WTC11 (cell line): ENCODE data around the gene UVRAG. TPM values are rescaled to one million over a fixed set of nuclear protein-coding genes. Genes with fewer than 3 reads are reported as not detected.

Experiments
- ATAC-seq: fragments of 200-7000 bp; cut with Tn5 transposase; 2 replicates; pipeline ENCODE4 v1.10.0; 2021; ENCODE audit warnings: mild to moderate bottlenecking, moderate library complexity
- CTCF ChIA-PET: fragments of 300-600 bp; sonication (Branson Sonifier 250); formaldehyde crosslinking; loops from one replicate; lab custom pipeline; 2021; ENCODE audit warnings: antibody characterized with exemption; lab: Charles Lee
- POLR2A ChIA-PET: fragments of 350-600 bp; sonication (Branson Sonifier 250); formaldehyde crosslinking; loops from one replicate; lab custom pipeline; 2021; ENCODE audit warnings: antibody characterized with exemption; lab: Charles Lee
- DNase-seq: peaks from one replicate; pipeline ENCODE4 v3.0.0; 2021; ENCODE audit warnings: low spot score
- H3K27ac Mint-ChIP-seq: 2 replicates; pipeline ENCODE4 v1.8.0; 2021; ENCODE audit warnings: mixed read lengths
- H3K27me3 Mint-ChIP-seq: 2 replicates; pipeline ENCODE4 v1.8.0; 2021; ENCODE audit warnings: low read depth, mild to moderate bottlenecking, moderate library complexity, mixed read lengths
- H3K36me3 Mint-ChIP-seq: 2 replicates; pipeline ENCODE4 v1.8.0; 2021; ENCODE audit warnings: mixed read lengths
- H3K4me1 Mint-ChIP-seq: 2 replicates; pipeline ENCODE4 v1.8.0; 2022; ENCODE audit warnings: mixed read lengths
- H3K4me3 Mint-ChIP-seq: 2 replicates; pipeline ENCODE4 v1.8.0; 2021; ENCODE audit warnings: mild to moderate bottlenecking, moderate library complexity, mixed read lengths
- H3K9me3 Mint-ChIP-seq: 2 replicates; pipeline ENCODE4 v1.8.0; 2021; ENCODE audit warnings: mixed read lengths
- ATF1 ChIP-seq: sonication (generic); formaldehyde crosslinking; IDR thresholded peaks from 2 replicates; pipeline ENCODE4 v1.8.1; 2023; ENCODE audit warnings: mild to moderate bottlenecking, moderate library complexity, missing genetic modification reagents
- CREB1 ChIP-seq: sonication (generic); formaldehyde crosslinking; IDR thresholded peaks from 2 replicates; pipeline ENCODE4 v1.8.0; 2023; ENCODE audit warnings: mild to moderate bottlenecking, missing genetic modification reagents
- ELF4 ChIP-seq: sonication (generic); formaldehyde crosslinking; IDR thresholded peaks from 2 replicates; pipeline ENCODE4 v1.8.1; 2022; ENCODE audit warnings: low read depth, mild to moderate bottlenecking, moderate library complexity, missing genetic modification reagents
- GTF2I ChIP-seq: fragments of 250-450 bp; sonication (Bioruptor Pico); conservative IDR thresholded peaks from 2 replicates; pipeline ENCODE4 v1.4.0; 2021; ENCODE audit warnings: mild to moderate bottlenecking
- IRF2 ChIP-seq: sonication (generic); formaldehyde crosslinking; IDR thresholded peaks from 2 replicates; pipeline ENCODE4 v1.8.0; 2022; ENCODE audit warnings: low read depth, missing genetic modification reagents, borderline replicate concordance
- JAZF1 ChIP-seq: fragments of 250-450 bp; sonication (Bioruptor Pico); IDR thresholded peaks from 2 replicates; pipeline ENCODE4 v1.9.0; 2021; ENCODE audit warnings: moderate library complexity, mild to moderate bottlenecking, inconsistent platforms
- MYBL2 ChIP-seq: sonication (generic); formaldehyde crosslinking; IDR thresholded peaks from 2 replicates; pipeline ENCODE4 v1.8.1; 2023; ENCODE audit warnings: mild to moderate bottlenecking, moderate library complexity, missing genetic modification reagents
- NFE2L1 ChIP-seq: sonication (generic); formaldehyde crosslinking; IDR thresholded peaks from 2 replicates; pipeline ENCODE4 v1.8.1; 2023; ENCODE audit warnings: missing genetic modification reagents
- NFYB ChIP-seq: sonication (generic); formaldehyde crosslinking; conservative IDR thresholded peaks from 2 replicates; pipeline ENCODE4 v1.8.0; 2022; ENCODE audit warnings: low read depth, missing genetic modification reagents
- PRRX2 ChIP-seq: fragments of 250-450 bp; sonication (Bioruptor Pico); IDR thresholded peaks from 2 replicates; pipeline ENCODE4 v1.8.0; 2021; ENCODE audit warnings: mild to moderate bottlenecking
- RELA ChIP-seq: sonication (generic); formaldehyde crosslinking; IDR thresholded peaks from 2 replicates; pipeline ENCODE4 v1.8.1; 2022; ENCODE audit warnings: missing genetic modification reagents, mild to moderate bottlenecking, borderline replicate concordance
- SMAD3 ChIP-seq: sonication (generic); formaldehyde crosslinking; IDR thresholded peaks from 2 replicates; pipeline ENCODE4 v1.8.0; 2022; ENCODE audit warnings: missing genetic modification reagents, mild to moderate bottlenecking, borderline replicate concordance
- TCF7 ChIP-seq: sonication (generic); formaldehyde crosslinking; IDR thresholded peaks from 2 replicates; pipeline ENCODE4 v1.8.0; 2022; ENCODE audit warnings: mild to moderate bottlenecking, low read depth, missing genetic modification reagents, moderate library complexity
- TP53 ChIP-seq: sonication (generic); formaldehyde crosslinking; IDR thresholded peaks from 2 replicates; pipeline ENCODE4 v1.8.1; 2023; ENCODE audit warnings: mild to moderate bottlenecking, missing genetic modification reagents
- ZNF138 ChIP-seq: sonication (generic); formaldehyde crosslinking; conservative IDR thresholded peaks from 2 replicates; pipeline ENCODE4 v1.8.1; 2022; ENCODE audit warnings: mild to moderate bottlenecking, moderate library complexity, missing genetic modification reagents
- ZNF317 ChIP-seq: sonication (generic); formaldehyde crosslinking; IDR thresholded peaks from 2 replicates; pipeline ENCODE4 v1.8.1; 2023; ENCODE audit warnings: low read depth, mild to moderate bottlenecking, moderate library complexity, missing genetic modification reagents, borderline replicate concordance
- total RNA-seq: library from RNA; stranded (reverse); gene quantifications from 3 replicates; pipeline ENCODE4 v1.2.3, GENCODE V29; 2021
- TF ChIP-seq, protein P1 (sequence below): sonication (generic); formaldehyde crosslinking; IDR thresholded peaks from 2 replicates; pipeline ENCODE4 v1.8.0; 2022; ENCODE audit warnings: mild to moderate bottlenecking, missing genetic modification reagents
- TF ChIP-seq, protein P2 (sequence below): fragments of 250-450 bp; sonication (Bioruptor Pico); IDR thresholded peaks from 2 replicates; pipeline ENCODE4 v1.9.0; 2021; ENCODE audit warnings: mild to moderate bottlenecking, borderline replicate concordance
- TF ChIP-seq, protein P3 (sequence below): sonication (generic); formaldehyde crosslinking; IDR thresholded peaks from 2 replicates; pipeline ENCODE4 v1.8.1; 2022; ENCODE audit warnings: mild to moderate bottlenecking, missing genetic modification reagents, moderate library complexity, borderline replicate concordance
- TF ChIP-seq, protein P4 (sequence below): sonication (generic); formaldehyde crosslinking; IDR thresholded peaks from 2 replicates; pipeline ENCODE4 v1.8.1; 2023; ENCODE audit warnings: mild to moderate bottlenecking, missing genetic modification reagents, borderline replicate concordance
- TF ChIP-seq, protein P5 (sequence below): fragments of 250-450 bp; sonication (Bioruptor Pico); conservative IDR thresholded peaks from 2 replicates; pipeline ENCODE4 v1.9.0; 2021; ENCODE audit warnings: mild to moderate bottlenecking

The UVRAG gene
- total RNA-seq, 1 experiment from 2014 or later = 14.5 TPM

DNA sequence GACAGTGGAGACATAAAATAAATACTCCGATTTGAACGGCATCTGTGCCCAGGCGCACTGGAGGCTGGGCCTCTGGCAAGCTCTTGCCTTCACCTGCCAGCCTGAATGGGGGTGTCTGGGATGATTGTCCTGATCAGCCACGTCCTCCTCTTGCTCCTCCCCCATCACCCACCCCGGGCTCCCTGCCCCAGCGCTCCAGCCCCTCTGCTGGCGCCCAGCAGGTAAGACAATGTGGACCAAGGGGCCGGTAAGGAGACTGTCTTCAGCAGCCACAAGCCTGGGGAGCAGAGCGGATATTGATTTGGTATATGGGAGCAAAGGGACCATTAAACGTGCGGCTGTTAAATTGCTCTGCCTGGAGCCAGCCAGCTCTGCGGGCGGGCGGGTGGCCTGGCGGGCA lies 366.4 kb downstream of the UVRAG start:
- ATAC-seq = peak; percentile 60
- DNase-seq = peak; percentile 36
- no peaks in the 10 kb centered on the region for H3K36me3 Mint-ChIP-seq
- H3K4me3 Mint-ChIP-seq = no peak overlapping the region
- TF ChIP-seq ZNF317 (no peak), NFE2L1 (CRISPR knock-in tag) (no peak), RELA (CRISPR knock-in tag) (no peak), CREB1 (CRISPR knock-in tag) (no peak), GTF2I (CRISPR knock-in tag) (no peak), ATF1 (CRISPR knock-in tag) (no peak), SMAD3 (CRISPR knock-in tag) (no peak), TCF7 (CRISPR knock-in tag) (no peak), TP53 (no peak)
- TF ChIP-seq, protein P1, sequence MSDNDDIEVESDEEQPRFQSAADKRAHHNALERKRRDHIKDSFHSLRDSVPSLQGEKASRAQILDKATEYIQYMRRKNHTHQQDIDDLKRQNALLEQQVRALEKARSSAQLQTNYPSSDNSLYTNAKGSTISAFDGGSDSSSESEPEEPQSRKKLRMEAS (CRISPR knock-in tag) = no peak
- TF ChIP-seq, protein P2, sequence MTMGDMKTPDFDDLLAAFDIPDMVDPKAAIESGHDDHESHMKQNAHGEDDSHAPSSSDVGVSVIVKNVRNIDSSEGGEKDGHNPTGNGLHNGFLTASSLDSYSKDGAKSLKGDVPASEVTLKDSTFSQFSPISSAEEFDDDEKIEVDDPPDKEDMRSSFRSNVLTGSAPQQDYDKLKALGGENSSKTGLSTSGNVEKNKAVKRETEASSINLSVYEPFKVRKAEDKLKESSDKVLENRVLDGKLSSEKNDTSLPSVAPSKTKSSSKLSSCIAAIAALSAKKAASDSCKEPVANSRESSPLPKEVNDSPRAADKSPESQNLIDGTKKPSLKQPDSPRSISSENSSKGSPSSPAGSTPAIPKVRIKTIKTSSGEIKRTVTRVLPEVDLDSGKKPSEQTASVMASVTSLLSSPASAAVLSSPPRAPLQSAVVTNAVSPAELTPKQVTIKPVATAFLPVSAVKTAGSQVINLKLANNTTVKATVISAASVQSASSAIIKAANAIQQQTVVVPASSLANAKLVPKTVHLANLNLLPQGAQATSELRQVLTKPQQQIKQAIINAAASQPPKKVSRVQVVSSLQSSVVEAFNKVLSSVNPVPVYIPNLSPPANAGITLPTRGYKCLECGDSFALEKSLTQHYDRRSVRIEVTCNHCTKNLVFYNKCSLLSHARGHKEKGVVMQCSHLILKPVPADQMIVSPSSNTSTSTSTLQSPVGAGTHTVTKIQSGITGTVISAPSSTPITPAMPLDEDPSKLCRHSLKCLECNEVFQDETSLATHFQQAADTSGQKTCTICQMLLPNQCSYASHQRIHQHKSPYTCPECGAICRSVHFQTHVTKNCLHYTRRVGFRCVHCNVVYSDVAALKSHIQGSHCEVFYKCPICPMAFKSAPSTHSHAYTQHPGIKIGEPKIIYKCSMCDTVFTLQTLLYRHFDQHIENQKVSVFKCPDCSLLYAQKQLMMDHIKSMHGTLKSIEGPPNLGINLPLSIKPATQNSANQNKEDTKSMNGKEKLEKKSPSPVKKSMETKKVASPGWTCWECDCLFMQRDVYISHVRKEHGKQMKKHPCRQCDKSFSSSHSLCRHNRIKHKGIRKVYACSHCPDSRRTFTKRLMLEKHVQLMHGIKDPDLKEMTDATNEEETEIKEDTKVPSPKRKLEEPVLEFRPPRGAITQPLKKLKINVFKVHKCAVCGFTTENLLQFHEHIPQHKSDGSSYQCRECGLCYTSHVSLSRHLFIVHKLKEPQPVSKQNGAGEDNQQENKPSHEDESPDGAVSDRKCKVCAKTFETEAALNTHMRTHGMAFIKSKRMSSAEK (CRISPR knock-in tag) = no peak
- TF ChIP-seq, protein P3, sequence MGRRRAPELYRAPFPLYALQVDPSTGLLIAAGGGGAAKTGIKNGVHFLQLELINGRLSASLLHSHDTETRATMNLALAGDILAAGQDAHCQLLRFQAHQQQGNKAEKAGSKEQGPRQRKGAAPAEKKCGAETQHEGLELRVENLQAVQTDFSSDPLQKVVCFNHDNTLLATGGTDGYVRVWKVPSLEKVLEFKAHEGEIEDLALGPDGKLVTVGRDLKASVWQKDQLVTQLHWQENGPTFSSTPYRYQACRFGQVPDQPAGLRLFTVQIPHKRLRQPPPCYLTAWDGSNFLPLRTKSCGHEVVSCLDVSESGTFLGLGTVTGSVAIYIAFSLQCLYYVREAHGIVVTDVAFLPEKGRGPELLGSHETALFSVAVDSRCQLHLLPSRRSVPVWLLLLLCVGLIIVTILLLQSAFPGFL (CRISPR knock-in tag) = no peak
- POLR2A ChIA-PET = no interaction called here
- H3K9me3 Mint-ChIP-seq = no peaks in the 10 kb centered on the region
- H3K4me1 Mint-ChIP-seq = peaks cover 7% of the 10 kb centered on the region
- H3K27me3 Mint-ChIP-seq = no peaks in the 10 kb centered on the region
- CTCF ChIA-PET = interaction anchor here (1.0 to 6.1 kb wide), 2 partner anchors 27 to 138 kb away, joined by 3 to 48 read pairs; partner anchors contain the start of gene WNT11
- no peak overlapping the region for H3K27ac Mint-ChIP-seq

DNA sequence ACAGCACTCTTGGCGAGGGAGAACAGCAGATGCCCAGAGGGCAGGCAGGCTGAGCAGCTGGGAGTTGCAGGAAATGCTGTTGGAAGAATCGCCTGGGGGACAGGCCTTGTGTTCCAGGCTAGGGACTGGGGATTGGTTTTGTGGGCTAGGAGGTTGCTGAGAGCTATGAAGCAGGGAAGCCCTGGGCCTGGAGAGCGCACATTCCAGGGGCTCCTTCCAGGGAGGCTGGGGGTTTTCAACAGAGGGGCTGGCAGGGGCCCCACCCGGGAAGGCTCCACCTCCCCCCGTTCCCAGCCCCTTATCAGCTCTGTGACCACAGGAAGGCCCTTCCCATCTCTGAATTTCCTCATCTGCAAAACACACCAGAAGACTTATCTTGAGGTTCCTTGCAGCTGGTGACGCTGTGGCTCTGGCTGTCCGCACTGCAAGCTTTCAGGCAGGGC lies 369.6 kb downstream of the UVRAG start:
- no peak overlapping the region for H3K4me3 Mint-ChIP-seq
- TF ChIP-seq ELF4 (CRISPR knock-in tag) (no peak), PRRX2 (CRISPR knock-in tag) (no peak), MYBL2 (CRISPR knock-in tag) (no peak), ZNF138 (no peak), IRF2 (CRISPR knock-in tag) (no peak), NFYB (CRISPR knock-in tag) (no peak), JAZF1 (no peak)
- TF ChIP-seq, protein P4, sequence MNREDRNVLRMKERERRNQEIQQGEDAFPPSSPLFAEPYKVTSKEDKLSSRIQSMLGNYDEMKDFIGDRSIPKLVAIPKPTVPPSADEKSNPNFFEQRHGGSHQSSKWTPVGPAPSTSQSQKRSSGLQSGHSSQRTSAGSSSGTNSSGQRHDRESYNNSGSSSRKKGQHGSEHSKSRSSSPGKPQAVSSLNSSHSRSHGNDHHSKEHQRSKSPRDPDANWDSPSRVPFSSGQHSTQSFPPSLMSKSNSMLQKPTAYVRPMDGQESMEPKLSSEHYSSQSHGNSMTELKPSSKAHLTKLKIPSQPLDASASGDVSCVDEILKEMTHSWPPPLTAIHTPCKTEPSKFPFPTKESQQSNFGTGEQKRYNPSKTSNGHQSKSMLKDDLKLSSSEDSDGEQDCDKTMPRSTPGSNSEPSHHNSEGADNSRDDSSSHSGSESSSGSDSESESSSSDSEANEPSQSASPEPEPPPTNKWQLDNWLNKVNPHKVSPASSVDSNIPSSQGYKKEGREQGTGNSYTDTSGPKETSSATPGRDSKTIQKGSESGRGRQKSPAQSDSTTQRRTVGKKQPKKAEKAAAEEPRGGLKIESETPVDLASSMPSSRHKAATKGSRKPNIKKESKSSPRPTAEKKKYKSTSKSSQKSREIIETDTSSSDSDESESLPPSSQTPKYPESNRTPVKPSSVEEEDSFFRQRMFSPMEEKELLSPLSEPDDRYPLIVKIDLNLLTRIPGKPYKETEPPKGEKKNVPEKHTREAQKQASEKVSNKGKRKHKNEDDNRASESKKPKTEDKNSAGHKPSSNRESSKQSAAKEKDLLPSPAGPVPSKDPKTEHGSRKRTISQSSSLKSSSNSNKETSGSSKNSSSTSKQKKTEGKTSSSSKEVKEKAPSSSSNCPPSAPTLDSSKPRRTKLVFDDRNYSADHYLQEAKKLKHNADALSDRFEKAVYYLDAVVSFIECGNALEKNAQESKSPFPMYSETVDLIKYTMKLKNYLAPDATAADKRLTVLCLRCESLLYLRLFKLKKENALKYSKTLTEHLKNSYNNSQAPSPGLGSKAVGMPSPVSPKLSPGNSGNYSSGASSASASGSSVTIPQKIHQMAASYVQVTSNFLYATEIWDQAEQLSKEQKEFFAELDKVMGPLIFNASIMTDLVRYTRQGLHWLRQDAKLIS (CRISPR knock-in tag) = no peak
- TF ChIP-seq, protein P5, sequence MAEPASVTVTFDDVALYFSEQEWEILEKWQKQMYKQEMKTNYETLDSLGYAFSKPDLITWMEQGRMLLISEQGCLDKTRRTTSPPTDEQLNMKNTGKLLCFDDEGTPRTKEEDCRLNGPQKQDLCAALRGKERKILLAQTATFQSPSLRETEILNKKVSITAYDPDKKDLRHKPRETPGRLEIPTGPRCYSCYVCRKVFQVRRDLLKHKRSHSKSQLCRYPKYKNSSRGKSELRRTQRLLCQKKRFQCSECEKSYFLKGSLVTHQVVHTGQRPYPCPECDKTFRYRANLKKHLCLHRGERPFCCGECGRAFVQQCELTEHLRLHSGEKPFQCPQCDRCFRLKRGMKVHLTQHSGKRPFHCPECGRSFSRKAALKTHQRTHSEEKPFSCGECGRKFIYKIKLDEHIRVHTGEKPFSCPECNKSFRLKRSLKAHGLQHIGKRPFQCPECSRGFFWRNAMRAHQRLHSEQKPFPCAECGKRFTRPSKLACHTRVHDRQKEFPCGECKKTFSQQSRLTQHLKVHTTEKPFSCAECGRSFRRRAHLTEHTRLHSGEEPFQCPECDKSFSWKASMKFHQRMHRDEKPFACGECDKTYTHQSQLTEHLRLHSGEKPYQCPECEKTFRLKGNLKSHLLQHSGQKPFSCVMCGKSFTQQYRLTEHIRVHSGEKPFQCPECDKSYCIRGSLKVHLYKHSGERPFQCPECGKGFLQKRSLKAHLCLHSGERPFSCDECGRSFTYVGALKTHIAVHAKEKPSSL (CRISPR knock-in tag) = no peak
- no peaks in the 10 kb centered on the region for H3K9me3 Mint-ChIP-seq
- H3K36me3 Mint-ChIP-seq = no peaks in the 10 kb centered on the region
- POLR2A ChIA-PET = no interaction called here
- 0 out of 2 replicates have a peak, but pooled peaks cover 4% of the 10 kb centered on the region for H3K4me1 Mint-ChIP-seq
- no peak; the same call in 1 of the 2 replicates for ATAC-seq
- CTCF ChIA-PET = interaction anchor here (1.1 to 6.1 kb wide), 3 partner anchors 24 to 134 kb away, joined by 3 to 48 read pairs (median 21); partner anchors contain the start of gene WNT11
- no peak overlapping the region for H3K27ac Mint-ChIP-seq
- no peaks in the 10 kb centered on the region for H3K27me3 Mint-ChIP-seq
- no peak for DNase-seq
